Measurements from ENCODE around the gene IL33. TPM values are rescaled to one million over a fixed set of nuclear protein-coding genes. Genes with fewer than 3 reads are reported as not detected.

IL33 gene
- total and polyA plus RNA-seq, 2 of the 8 experiments (the other 6 are each of a cell fraction or from before 2014, with no cell fraction given): not detected

GRCh38 chr9:6188906-6189305 is 26.7 kb upstream of the IL33 start:
- no peak overlapping the region for H3K4ac ChIP-seq (replicated peaks; ENCODE audit: insufficient read length, low read depth, low read length)
- no peak overlapping the region for H2AK5ac ChIP-seq (ENCODE audit: low read depth, low read length)
- H3K4me1 ChIP-seq (replicated peaks in 1 of 4; ENCODE audit: control insufficient read depth in 3 of 4, insufficient read depth in 4 of 4, low read length in 3 of 4): no peaks in the 10 kb centered on the region
- H3K23ac ChIP-seq (ENCODE audit: insufficient read length): no peak overlapping the region
- WGBS, 2 experiments (ENCODE audit: extremely low coverage in 1 of 2, insufficient coverage in 1 of 2, insufficient read length in 1 of 2, insufficient replicate concordance in 2 of 2, low coverage in 1 of 2, low lambda C conversion rate in 2 of 2, missing lambda C conversion rate in 1 of 2): 93% methylated on average over 3 of the region's 3 CpGs; no CpG with 5 or more reads in 1 of the 2 experiments
- H3K14ac ChIP-seq (ENCODE audit: insufficient read length): no peak overlapping the region
- no peak overlapping the region for H2AFZ ChIP-seq (ENCODE audit: low read length)
- no peak for DNase-seq (ENCODE audit: low read depth in 1 of 2, low spot score in 2 of 2)
- H4K8ac ChIP-seq (ENCODE audit: extremely low read depth, insufficient read depth, low read length): no peak overlapping the region
- H3K4me2 ChIP-seq (ENCODE audit: insufficient read depth in 1 of 2, low read depth in 2 of 2, low read length in 2 of 2): no peak overlapping the region
- H3K9ac ChIP-seq (replicated peaks in 1 of 4; ENCODE audit: extremely low read depth in 1 of 4, low read depth in 3 of 4, low read length in 3 of 4): no peak overlapping the region
- H2BK12ac ChIP-seq (ENCODE audit: low read depth, low read length): no peak overlapping the region
- H4K91ac ChIP-seq (replicated peaks; ENCODE audit: insufficient read length, low read length): no peak overlapping the region
- no peak overlapping the region for H3K18ac ChIP-seq (ENCODE audit: extremely low read depth, low read length)
- no peak overlapping the region for H3K4me3 ChIP-seq (ENCODE audit: extremely low read depth in 1 of 4, insufficient read depth in 2 of 4, low read depth in 3 of 4, low read length in 4 of 4)
- no peaks in the 10 kb centered on the region for H3K27me3 ChIP-seq (replicated peaks in 1 of 4; ENCODE audit: control insufficient read depth in 3 of 4, extremely low read depth in 1 of 4, insufficient read depth in 3 of 4, low read length in 3 of 4)
- H4K5ac ChIP-seq (ENCODE audit: insufficient read length, low read depth, low read length): no peak overlapping the region
- H3K27ac ChIP-seq (ENCODE audit: low read depth, low read length): no peak overlapping the region
- H3K9me3 ChIP-seq (ENCODE audit: insufficient read depth in 2 of 2, low read depth in 1 of 2, low read length in 1 of 2): no peaks in the 10 kb centered on the region
- no peak overlapping the region for H2BK20ac ChIP-seq (ENCODE audit: low read length)
- TF ChIP-seq CHD1 (IDR thresholded peaks at IDR 0.05; ENCODE audit: low read depth, low read length) (no peak), SAP30 (IDR thresholded peaks at IDR 0.05; ENCODE audit: insufficient read depth, insufficient replicate concordance, low read length) (no peak)
- no peaks in the 10 kb centered on the region for H3K23me2 ChIP-seq (ENCODE audit: low read depth, low read length)
- H3K56ac ChIP-seq (replicated peaks; ENCODE audit: insufficient read length, low read depth, low read length): no peak overlapping the region
- no peaks in the 10 kb centered on the region for H4K20me1 ChIP-seq (replicated peaks in 1 of 2; ENCODE audit: control insufficient read depth in 1 of 2, insufficient read depth in 2 of 2, low read length in 2 of 2)
- CTCF ChIA-PET (ENCODE audit: partially characterized antibody): interaction anchor here (1.0 to 1.9 kb wide), 2 partner anchors 8 to 117 kb away, joined by 3 to 12 read pairs; no protein-coding TSS in a partner anchor
- H3K79me1 ChIP-seq (ENCODE audit: low read depth, low read length): no peaks in the 10 kb centered on the region
- POLR2A ChIA-PET (ENCODE audit: partially characterized antibody): no interaction called here
- no peak for FAIRE-seq
- no peak overlapping the region for H2BK5ac ChIP-seq (ENCODE audit: low read depth, low read length)
- no peak overlapping the region for H2BK120ac ChIP-seq (replicated peaks; ENCODE audit: low read depth, low read length)
- H3K36me3 ChIP-seq (ENCODE audit: control insufficient read depth in 2 of 4, insufficient read depth in 4 of 4, low read length in 3 of 4): no peaks in the 10 kb centered on the region; a peak in 3 of 8 replicates
- H3K79me2 ChIP-seq (ENCODE audit: control insufficient read depth in 1 of 2, insufficient read depth in 2 of 2, low read length in 2 of 2): no peaks in the 10 kb centered on the region
- no peak overlapping the region for H2BK15ac ChIP-seq (ENCODE audit: low read length)
